Colonic mucosa (tissue), 4 donors: Measurements from ENCODE around the gene USP43. TPM values are rescaled to one million over a fixed set of nuclear protein-coding genes. Genes with fewer than 3 reads are reported as not detected.

ENCODE experiments used
- DNase-seq: peaks from one replicate; pipeline ENCODE4 v3.0.0-alpha.2; 2020
- H3K27ac ChIP-seq: fragments of 200-600 bp; one replicate; pipeline ENCODE4 v1.8.0; 2021
- H3K27me3 ChIP-seq: fragments of 200-600 bp; one replicate; pipeline ENCODE4 v1.8.0; 2021
- H3K36me3 ChIP-seq: fragments of 200-600 bp; one replicate; pipeline ENCODE4 v1.8.0; 2021
- H3K4me1 ChIP-seq: fragments of 200-600 bp; one replicate; pipeline ENCODE4 v1.8.0; 2021; ENCODE audit warnings: mild to moderate bottlenecking
- H3K4me3 ChIP-seq: fragments of 200-600 bp; one replicate; pipeline ENCODE4 v1.8.0; 2021
- H3K9ac ChIP-seq, 2 donors: one replicate each; pipeline ENCODE4 v1.7.0; 2013; ENCODE audit warnings: control low read depth in 2 of 2, low read depth in 2 of 2, low read length in 2 of 2
- H3K9me3 ChIP-seq: fragments of 200-600 bp; one replicate; pipeline ENCODE4 v1.8.0; 2021
- CTCF ChIP-seq: fragments of 200-600 bp; IDR thresholded peaks from one replicate; pipeline ENCODE4 v1.8.0; 2022; ENCODE audit warnings: antibody characterized with exemption, mild to moderate bottlenecking
- intact Hi-C: fragments of 100-400 bp; cut with DNase I; formaldehyde crosslinking; loops from one replicate; pipeline ENCODE4 v1.14.1; 2022
- total RNA-seq, 2 donors: library from RNA; stranded (reverse); fragmentation: NEBNext Ultra II Directional in 1 of 2; extraction: Animal tissue kit (Norgen Biotek cat#: 25700) in 1 of 2; gene quantifications; one replicate each; pipeline ENCODE4 v1.2.1, GENCODE V29; 2021
- donor health status: healthy.
- donor health status: DM: no; HTN: no; CAD: no.
- donor health status: DM: no; HTN: no; CAD: no.

Gene USP43
- total RNA-seq, 2 donors from 2014 or later, result 14.2 to 15.6 TPM

GRCh38 chr17:9668517-9668916 lies 23.2 kb downstream of the USP43 start:
- intact Hi-C loops, result no loop called here
- H3K9ac ChIP-seq, result no peak overlapping the region

DNA sequence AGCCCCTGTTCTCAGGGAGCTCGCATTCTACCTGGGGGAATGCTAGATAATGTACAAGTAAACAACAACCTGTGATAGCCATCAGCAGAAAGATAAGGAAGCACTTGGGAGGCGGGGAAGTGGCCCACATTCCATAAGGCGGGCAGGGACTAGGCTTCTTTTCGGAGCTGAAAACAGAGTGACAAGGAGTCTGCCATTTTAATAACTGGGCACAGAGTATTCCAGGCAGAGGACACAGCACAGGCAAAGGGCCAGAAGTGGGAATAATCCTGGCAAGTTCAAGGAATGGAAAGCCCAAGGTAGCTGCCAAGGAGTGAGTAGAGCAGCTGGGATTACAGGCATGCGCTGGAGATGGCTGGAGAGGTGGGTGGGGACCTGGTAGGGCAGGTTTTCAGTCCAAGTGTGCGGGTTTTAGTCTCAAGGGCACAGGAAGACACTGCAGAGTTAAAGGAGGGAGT lies 24.3 kb downstream of the USP43 start:
- Histone ChIP-seq H3K4me1 (no peaks in the 10 kb centered on the region), H3K9ac (no peak overlapping the region), H3K36me3 (no peaks in the 10 kb centered on the region), H3K27ac (no peak overlapping the region), H3K9me3 (no peaks in the 10 kb centered on the region), H3K27me3 (no peaks in the 10 kb centered on the region), H3K4me3 (no peak overlapping the region)
- DNase-seq, result no peak
- intact Hi-C loops, result loop anchor here (10.0 kb wide), 1 partner anchor 85 kb away; no protein-coding TSS in a partner anchor
- no peak for TF ChIP-seq CTCF

More at GRCh38 chr17:9668517-9668916, 23.2 kb downstream of the USP43 start:
- no peak overlapping the region for H3K4me3 ChIP-seq
- no peak for TF ChIP-seq CTCF
- no peaks in the 10 kb centered on the region for H3K9me3 ChIP-seq
- no peaks in the 10 kb centered on the region for H3K4me1 ChIP-seq
- no peaks in the 10 kb centered on the region for H3K27me3 ChIP-seq
- H3K36me3 ChIP-seq, result no peaks in the 10 kb centered on the region
- no peak overlapping the region for H3K27ac ChIP-seq
- DNase-seq, result no peak

- Histone ChIP-seq H3K27me3 (no peaks in the 10 kb centered on the region), H3K36me3 (no peaks in the 10 kb centered on the region), H3K9me3 (no peaks in the 10 kb centered on the region), H3K9ac (no peak overlapping the region), H3K4me1 (no peaks in the 10 kb centered on the region), H3K27ac (no peak overlapping the region), H3K4me3 (no peak overlapping the region)
- intact Hi-C loops, result loop anchor here (10.0 kb wide), 1 partner anchor 86 kb away; no protein-coding TSS in a partner anchor
- no peak for DNase-seq
- TF ChIP-seq CTCF, result no peak
Measured at GRCh38 chr17:9670596-9670995, 25.3 kb downstream of the USP43 start.

DNA sequence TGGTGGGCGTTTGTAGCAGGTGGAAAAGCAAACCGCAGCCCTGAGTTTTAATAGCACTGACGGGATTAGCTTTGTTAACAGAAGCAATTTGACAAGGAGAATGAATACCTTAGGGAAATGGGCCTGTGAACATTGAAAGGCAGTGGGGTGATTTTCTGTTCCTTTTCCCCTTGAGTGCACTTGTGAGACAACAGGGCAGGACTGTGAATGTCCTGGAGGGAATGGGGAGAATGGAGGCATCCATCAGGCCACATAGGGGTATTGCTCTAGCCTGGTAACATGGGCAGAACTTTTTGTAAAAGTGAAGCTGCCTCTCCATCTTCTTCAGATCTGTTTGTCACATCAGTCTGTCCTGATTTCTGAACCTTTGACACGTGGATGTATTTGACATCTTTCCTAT lies 26.2 kb downstream of the USP43 start:
- H3K4me3 ChIP-seq, result no peak overlapping the region
- no peaks in the 10 kb centered on the region for H3K9me3 ChIP-seq
- H3K36me3 ChIP-seq, result no peaks in the 10 kb centered on the region
- no peaks in the 10 kb centered on the region for H3K27me3 ChIP-seq
- no peak for TF ChIP-seq CTCF
- H3K9ac ChIP-seq, result no peak overlapping the region
- DNase-seq, result no peak
- H3K27ac ChIP-seq, result no peak overlapping the region
- intact Hi-C loops, result loop anchor here (10.0 kb wide), 1 partner anchor 87 kb away; no protein-coding TSS in a partner anchor
- no peaks in the 10 kb centered on the region for H3K4me1 ChIP-seq

DNA sequence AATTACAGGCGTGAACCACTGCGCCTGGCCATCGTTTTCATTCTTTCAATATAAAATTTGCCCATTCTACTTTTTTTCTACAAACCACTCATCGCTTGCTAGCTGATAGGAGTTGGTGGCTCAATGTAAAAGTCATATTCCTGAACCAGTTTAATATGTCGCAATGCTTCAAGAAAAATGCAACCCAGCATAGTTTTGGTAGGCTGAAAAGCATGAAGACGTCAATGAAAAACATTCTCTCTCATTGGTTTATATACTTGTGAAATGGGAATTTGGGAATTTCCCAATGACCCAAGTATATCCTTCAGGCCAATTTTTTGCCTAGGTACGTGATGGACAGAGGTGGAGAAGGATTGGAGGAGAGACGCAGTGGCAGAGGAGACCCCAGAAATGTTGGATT lies 26.9 kb downstream of the USP43 start:
- Histone ChIP-seq H3K9me3 (no peaks in the 10 kb centered on the region), H3K9ac (no peak overlapping the region), H3K4me1 (no peaks in the 10 kb centered on the region), H3K4me3 (no peak overlapping the region), H3K36me3 (no peaks in the 10 kb centered on the region), H3K27me3 (no peaks in the 10 kb centered on the region), H3K27ac (no peak overlapping the region)
- intact Hi-C loops, result loop anchor here (10.0 kb wide), 1 partner anchor 87 kb away; no protein-coding TSS in a partner anchor
- DNase-seq, result no peak
- no peak for TF ChIP-seq CTCF
